GM19023 (cell line): ENCODE data around the gene WARS2.
A peak's percentile ranks its signal among the peaks of the same experiment; 100 is the strongest.
"Not testable (repeated sequence)": the region's sequence is repeated elsewhere in the genome, so short reads cannot be mapped to it uniquely, and the experiment has no call there.

Source experiments
- ATAC-seq: cut with Tn5 transposase; IDR thresholded peaks from one replicate; pipeline ENCODE4 v1.9.1; 2021; ENCODE audit warnings: mild to moderate bottlenecking, moderate library complexity; ENCODE audit not compliant: unreplicated experiment

WARS2 gene

GRCh38 chr1:119140177-119141019 is at the start of gene WARS2:
WARS2 (minus strand) TSS chr1:119140653; CDS start chr1:119140644, 9 bp downstream.
- peak; percentile 95 for ATAC-seq

GRCh38 chr1:119188926-119189325 is 48.5 kb upstream of the WARS2 start:
- no peak for ATAC-seq

GRCh38 chr1:119187416-119187815 is 47.0 kb upstream of the WARS2 start:
- ATAC-seq, result no peak

GRCh38 chr1:119186471-119186870 is 46.0 kb upstream of the WARS2 start:
- ATAC-seq, result no peak

- ATAC-seq, result no peak
Observed at GRCh38 chr1:119184972-119185371, 44.5 kb upstream of the WARS2 start.

GRCh38 chr1:119181218-119181617 is 40.8 kb upstream of the WARS2 start:
- no peak for ATAC-seq

- ATAC-seq, result no peak
Observed at GRCh38 chr1:119179051-119179450, 38.6 kb upstream of the WARS2 start.

- ATAC-seq, result not testable (repeated sequence)
Observed at GRCh38 chr1:119172927-119173326, 32.5 kb upstream of the WARS2 start.

GRCh38 chr1:119171381-119172010 is 31.0 kb upstream of the WARS2 start:
- ATAC-seq, result not testable (repeated sequence)

- ATAC-seq, result no peak
Observed at GRCh38 chr1:119163396-119163795, 22.9 kb upstream of the WARS2 start.

GRCh38 chr1:119160866-119161265 is 20.4 kb upstream of the WARS2 start:
- no peak for ATAC-seq

GRCh38 chr1:119160409-119160808 is 20.0 kb upstream of the WARS2 start:
- ATAC-seq, result no peak

GRCh38 chr1:119159966-119160365 is 19.5 kb upstream of the WARS2 start:
- ATAC-seq, result no peak

- ATAC-seq, result no peak
Observed at GRCh38 chr1:119159111-119159510, 18.7 kb upstream of the WARS2 start.

GRCh38 chr1:119156761-119157160 is 16.3 kb upstream of the WARS2 start:
- ATAC-seq, result not testable (repeated sequence)

- not testable (repeated sequence) for ATAC-seq
Observed at GRCh38 chr1:119155069-119155468, 14.6 kb upstream of the WARS2 start.

GRCh38 chr1:119150150-119150549 is 9.7 kb upstream of the WARS2 start:
- ATAC-seq, result no peak

GRCh38 chr1:119147661-119148090 is 7.2 kb upstream of the WARS2 start:
- no peak for ATAC-seq

- no peak for ATAC-seq
Observed at GRCh38 chr1:119146466-119146865, 6.0 kb upstream of the WARS2 start.

- no peak for ATAC-seq
Observed at GRCh38 chr1:119144813-119145212, 4.4 kb upstream of the WARS2 start.

- no peak for ATAC-seq
Observed at GRCh38 chr1:119143706-119144105, 3.3 kb upstream of the WARS2 start.

- no peak for ATAC-seq
Observed at GRCh38 chr1:119141660-119142059, 1.2 kb upstream of the WARS2 start.
